ENCODE data around the gene GPR87. TPM values are rescaled to one million over a fixed set of nuclear protein-coding genes. Genes with fewer than 3 reads are reported as not detected.

GPR87 gene
- total RNA-seq, result not detected

GRCh38 chr3:151316267-151316991, at the start of gene GPR87:
Gene GPR87, minus strand, starts transcription at chr3:151316820. Its CDS starts 16,720 bp downstream, at chr3:151300100.
- DNase-seq (ENCODE audit: low spot score) (no peak), ATAC-seq (no peak)

GRCh38 chr3:151362751-151363174, 46.1 kb upstream of the GPR87 start:
- ATAC-seq (peak; percentile 18), DNase-seq (ENCODE audit: low spot score) (no peak)

- no peak for ATAC-seq
- DNase-seq (ENCODE audit: low spot score), result no peak
Observed at GRCh38 chr3:151357463-151357850, 40.8 kb upstream of the GPR87 start.

- DNase-seq (ENCODE audit: low spot score) (no peak), ATAC-seq (no peak)
Observed at GRCh38 chr3:151356794-151357462, 40.3 kb upstream of the GPR87 start.

- ATAC-seq (no peak), DNase-seq (ENCODE audit: low spot score) (no peak)
Observed at GRCh38 chr3:151351648-151352047, 35.0 kb upstream of the GPR87 start.

- ATAC-seq, result no peak
- DNase-seq (ENCODE audit: low spot score), result no peak
Observed at GRCh38 chr3:151351219-151351618, 34.6 kb upstream of the GPR87 start.

- DNase-seq (ENCODE audit: low spot score), result no peak
- ATAC-seq, result no peak
Observed at GRCh38 chr3:151350656-151351055, 34.0 kb upstream of the GPR87 start.

- DNase-seq (ENCODE audit: low spot score), result no peak
- ATAC-seq, result peak; percentile 40
Observed at GRCh38 chr3:151347432-151347831, 30.8 kb upstream of the GPR87 start.

- DNase-seq (ENCODE audit: low spot score) (no peak), ATAC-seq (no peak)
Observed at GRCh38 chr3:151346292-151346691, 29.7 kb upstream of the GPR87 start.

GRCh38 chr3:151345859-151346258, 29.2 kb upstream of the GPR87 start:
- ATAC-seq, result peak; percentile 26
- no peak for DNase-seq (ENCODE audit: low spot score)

- ATAC-seq (no peak), DNase-seq (ENCODE audit: low spot score) (no peak)
Observed at GRCh38 chr3:151331696-151332095, 15.1 kb upstream of the GPR87 start.

- DNase-seq (ENCODE audit: low spot score), result no peak
- ATAC-seq, result no peak
Observed at GRCh38 chr3:151330899-151331298, 14.3 kb upstream of the GPR87 start.

- no peak for DNase-seq (ENCODE audit: low spot score)
- no peak for ATAC-seq
Observed at GRCh38 chr3:151330379-151330778, 13.8 kb upstream of the GPR87 start.

- ATAC-seq, result no peak
- DNase-seq (ENCODE audit: low spot score), result no peak
Observed at GRCh38 chr3:151329363-151329762, 12.7 kb upstream of the GPR87 start, which contains the start of gene P2RY13. Gene P2RY13, minus strand, starts transcription at chr3:151329549. Its CDS starts 21 bp downstream, at chr3:151329528.

GRCh38 chr3:151328298-151328995, 11.8 kb upstream of the GPR87 start:
- DNase-seq (ENCODE audit: low spot score) (no peak), ATAC-seq (no peak)

- DNase-seq (ENCODE audit: low spot score) (no peak), ATAC-seq (peak; percentile 61)
Observed at GRCh38 chr3:151327571-151328198, 11.1 kb upstream of the GPR87 start.

- no peak for DNase-seq (ENCODE audit: low spot score)
- peak; percentile 14 for ATAC-seq
Observed at GRCh38 chr3:151322511-151322910, 5.9 kb upstream of the GPR87 start.

GRCh38 chr3:151321526-151321925, 4.9 kb upstream of the GPR87 start:
- DNase-seq (ENCODE audit: low spot score) (no peak), ATAC-seq (no peak)

GRCh38 chr3:151320131-151320530, 3.5 kb upstream of the GPR87 start:
- ATAC-seq, result no peak
- DNase-seq (ENCODE audit: low spot score), result no peak

- DNase-seq (ENCODE audit: low spot score), result no peak
- ATAC-seq, result no peak
Observed at GRCh38 chr3:151319628-151320027, 3.0 kb upstream of the GPR87 start.

GRCh38 chr3:151318991-151319390, 2.4 kb upstream of the GPR87 start:
- ATAC-seq (no peak), DNase-seq (ENCODE audit: low spot score) (no peak)

All from left lobe of liver (tissue), 2 donors.